ENCODE data around the gene IDH1.

- no peak for TF ChIP-seq POLR2A (IDR thresholded peaks at IDR 0.05)
- TF ChIP-seq, protein P1, sequence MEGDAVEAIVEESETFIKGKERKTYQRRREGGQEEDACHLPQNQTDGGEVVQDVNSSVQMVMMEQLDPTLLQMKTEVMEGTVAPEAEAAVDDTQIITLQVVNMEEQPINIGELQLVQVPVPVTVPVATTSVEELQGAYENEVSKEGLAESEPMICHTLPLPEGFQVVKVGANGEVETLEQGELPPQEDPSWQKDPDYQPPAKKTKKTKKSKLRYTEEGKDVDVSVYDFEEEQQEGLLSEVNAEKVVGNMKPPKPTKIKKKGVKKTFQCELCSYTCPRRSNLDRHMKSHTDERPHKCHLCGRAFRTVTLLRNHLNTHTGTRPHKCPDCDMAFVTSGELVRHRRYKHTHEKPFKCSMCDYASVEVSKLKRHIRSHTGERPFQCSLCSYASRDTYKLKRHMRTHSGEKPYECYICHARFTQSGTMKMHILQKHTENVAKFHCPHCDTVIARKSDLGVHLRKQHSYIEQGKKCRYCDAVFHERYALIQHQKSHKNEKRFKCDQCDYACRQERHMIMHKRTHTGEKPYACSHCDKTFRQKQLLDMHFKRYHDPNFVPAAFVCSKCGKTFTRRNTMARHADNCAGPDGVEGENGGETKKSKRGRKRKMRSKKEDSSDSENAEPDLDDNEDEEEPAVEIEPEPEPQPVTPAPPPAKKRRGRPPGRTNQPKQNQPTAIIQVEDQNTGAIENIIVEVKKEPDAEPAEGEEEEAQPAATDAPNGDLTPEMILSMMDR (IDR thresholded peaks at IDR 0.05): no peak
Observed at GRCh38 chr2:208268156-208268952, 13.5 kb upstream of the IDH1 start.

All from thyroid gland (tissue), 4 donors.